Measurements from ENCODE around the gene UBASH3A.

Gene UBASH3A

DNA sequence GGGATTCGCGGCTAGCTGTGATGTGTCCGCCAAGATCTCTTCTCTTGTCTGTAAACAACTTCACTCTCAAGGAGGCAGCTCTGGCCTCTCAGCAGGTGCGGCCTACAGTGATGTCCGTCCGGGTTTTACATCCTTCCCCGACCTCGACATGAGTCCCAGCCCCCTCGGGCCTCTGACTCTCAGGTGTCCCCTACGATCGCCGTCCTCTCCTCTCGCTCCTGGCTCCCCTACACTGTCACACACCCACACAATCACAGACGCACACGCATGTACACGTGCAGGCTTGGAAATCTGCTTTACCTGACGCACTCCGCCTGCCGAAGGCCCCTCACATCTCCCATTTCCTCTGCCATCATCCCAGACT is 93.1 kb downstream of the UBASH3A start:
- H3K4me3 ChIP-seq (ENCODE audit: insufficient read length, low read depth): peak overlapping the region; percentile 81
- H3K36me3 ChIP-seq (ENCODE audit: insufficient read depth, insufficient read length, low read length): no peaks in the 10 kb centered on the region
- H3K9ac ChIP-seq (ENCODE audit: insufficient read length, low read depth): peak overlapping the region; percentile 77
- no peaks in the 10 kb centered on the region for H3K9me3 ChIP-seq (ENCODE audit: insufficient read depth, low read length)
- TF ChIP-seq YY1 (IDR thresholded peaks at IDR 0.05; ENCODE audit: insufficient read depth, insufficient read length): no peak
- TF ChIP-seq ZNF274 (IDR thresholded peaks at IDR 0.05; ENCODE audit: low read depth, low read length): no peak
- no peak for TF ChIP-seq SUZ12 (IDR thresholded peaks at IDR 0.05; ENCODE audit: extremely low read depth, insufficient read depth, insufficient read length)
- DNase-seq (ENCODE audit: low read depth, low spot score): no peak
- peaks cover 5% of the 10 kb centered on the region for H3K4me1 ChIP-seq (ENCODE audit: insufficient read depth, insufficient read length)
- H3K27me3 ChIP-seq (ENCODE audit: insufficient read depth, insufficient read length): peaks cover 45% of the 10 kb centered on the region
